HTR-8/SVneo (cell line): ENCODE data around the gene PLA2R1.
"Not testable (repeated sequence)": the region's sequence is repeated elsewhere in the genome, so short reads cannot be mapped to it uniquely, and the experiment has no call there.

Experiments
- DNase-seq: peaks from one replicate; pipeline ENCODE4 v3.0.0; 2011; ENCODE audit warnings: low spot score, mixed read lengths; ENCODE audit not compliant: insufficient read length
- FAIRE-seq: peaks from 2 replicates; lab custom pipeline; 2011; peaks lifted over from hg19 to GRCh38; lab: Jason Lieb, UNC

PLA2R1 gene

DNA sequence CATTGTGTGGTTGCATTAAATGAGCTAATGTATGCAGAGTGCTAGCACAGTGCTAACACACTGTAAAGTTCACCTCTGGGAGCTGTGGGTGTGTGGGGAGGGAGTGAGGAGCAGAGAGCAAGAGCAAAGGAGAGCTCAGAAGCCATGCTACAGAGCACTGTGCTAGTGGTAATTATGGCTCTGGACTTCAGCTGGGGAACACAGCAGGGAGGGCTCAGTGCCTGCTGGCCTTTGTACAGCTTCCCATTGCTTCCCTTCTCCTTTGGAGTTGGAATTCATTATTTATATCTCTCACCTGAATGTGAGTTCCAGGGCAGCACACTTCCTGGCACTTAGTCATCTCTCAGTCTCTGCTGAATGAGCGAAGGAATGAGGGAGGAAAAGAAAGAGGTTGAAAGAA is 2.5 kb upstream of the PLA2R1 start:
- FAIRE-seq: no peak
- no peak for DNase-seq

DNA sequence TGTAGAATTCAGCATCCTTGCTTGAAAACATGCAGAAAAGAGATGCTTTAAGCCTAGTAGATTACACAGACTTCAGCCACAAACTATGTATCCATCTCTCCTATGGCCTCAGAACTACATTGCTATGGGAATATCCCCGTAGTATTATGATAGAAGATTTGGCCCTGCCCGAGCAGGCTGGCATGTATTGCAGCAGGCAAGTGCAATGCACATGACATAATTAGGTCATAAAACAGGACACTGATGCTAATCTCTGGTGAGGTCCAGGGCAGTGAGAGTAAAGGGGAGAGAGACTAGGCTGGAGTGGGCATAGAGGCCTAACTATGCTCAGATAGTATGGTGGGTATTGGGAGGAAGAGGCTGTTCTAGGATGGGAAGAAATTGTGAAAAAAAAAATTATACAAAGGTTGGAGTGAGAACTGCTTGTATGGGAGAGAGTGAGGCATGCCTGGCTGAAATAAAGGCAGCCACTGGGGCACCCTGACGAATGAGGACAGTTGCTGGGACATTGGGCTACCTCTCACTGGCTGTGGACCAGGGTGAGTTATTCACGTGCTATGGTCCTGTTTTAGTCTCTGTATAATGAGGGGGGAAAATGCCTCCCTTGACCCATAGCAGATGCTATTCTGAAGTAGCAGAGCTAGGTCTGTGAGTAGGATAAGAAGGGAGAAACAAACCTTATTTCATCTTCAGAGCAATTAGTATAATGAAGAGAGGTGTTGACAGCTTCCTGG is 1.6 kb upstream of the PLA2R1 start:
- no peak for FAIRE-seq
- DNase-seq: no peak

DNA sequence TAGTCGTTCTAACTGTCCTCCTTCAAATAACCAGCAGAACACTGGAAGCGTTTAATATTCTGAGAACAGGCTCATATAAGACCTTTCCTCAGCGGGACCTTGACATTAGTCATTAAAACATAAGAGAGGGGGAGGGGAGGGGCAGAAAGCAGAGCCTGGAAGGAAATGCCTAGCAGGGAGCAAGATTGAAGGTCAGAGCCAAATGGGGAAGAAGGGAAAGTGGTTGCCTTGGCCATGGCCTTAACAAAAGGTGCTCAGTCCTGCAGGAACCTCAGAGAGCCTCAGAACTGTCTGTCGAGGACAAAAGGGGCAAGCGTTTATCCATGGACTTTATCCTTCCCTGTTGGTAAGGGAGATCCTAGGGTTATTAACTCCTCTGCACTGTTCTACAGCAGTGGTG is 856 bp upstream of the PLA2R1 start:
- FAIRE-seq (no peak), DNase-seq (no peak)

DNA sequence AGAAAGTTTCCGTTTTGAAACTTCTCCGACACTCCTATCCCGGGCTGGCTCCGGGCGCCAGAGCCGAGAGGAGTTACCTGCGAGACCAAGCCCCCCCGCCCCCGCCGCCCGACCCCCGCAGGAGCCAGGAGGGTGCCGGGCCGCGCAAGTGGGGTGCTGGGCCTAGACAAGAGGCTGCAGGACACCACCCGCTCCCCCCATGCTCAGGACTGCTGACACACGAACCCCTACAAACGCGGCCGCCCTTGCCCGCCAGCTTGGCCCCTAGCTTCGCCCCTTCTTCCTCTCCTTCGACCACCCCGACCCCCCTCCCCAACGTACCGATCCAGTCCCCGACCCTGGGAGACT is 497 bp downstream of the PLA2R1 start:
- FAIRE-seq (no peak), DNase-seq (no peak)

DNA sequence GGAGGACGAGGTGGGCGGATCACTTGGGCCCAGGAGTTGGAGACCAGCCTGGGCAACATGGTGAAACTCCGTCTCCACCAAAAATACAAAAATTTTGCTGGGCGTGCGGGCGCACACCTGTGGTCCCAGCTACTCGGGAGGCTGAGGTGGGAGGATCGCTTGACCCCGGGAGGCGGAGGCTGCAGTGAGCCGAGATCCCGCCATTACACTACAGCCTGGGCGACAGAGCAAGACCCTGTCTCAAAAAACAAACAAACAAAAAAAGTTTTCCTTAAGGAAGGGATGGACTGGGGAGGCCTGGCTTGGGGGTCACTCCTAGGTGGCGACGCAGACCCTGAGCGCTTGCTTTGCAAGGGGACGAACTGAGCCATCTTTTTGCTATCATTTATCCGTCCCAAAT is 882 bp downstream of the PLA2R1 start:
- no peak for FAIRE-seq
- DNase-seq: no peak

DNA sequence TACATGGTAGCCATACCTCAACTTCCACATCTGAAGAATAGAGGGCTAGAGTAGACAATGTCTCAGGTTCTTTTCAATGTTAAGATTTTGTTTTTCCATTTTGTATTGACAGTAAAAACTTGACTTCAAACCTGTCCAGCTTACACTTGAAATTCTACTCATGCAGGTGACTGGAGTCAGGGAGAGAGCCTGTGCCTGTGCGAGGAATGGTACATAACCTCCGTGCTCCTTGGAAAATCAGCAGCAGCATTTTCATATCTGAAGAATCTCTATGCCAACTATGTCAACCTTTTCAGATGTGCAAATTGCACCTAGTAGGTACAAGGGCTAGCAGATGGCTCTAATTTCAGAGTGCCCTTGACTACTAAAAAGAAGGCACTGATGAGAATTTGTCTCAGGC is 2.1 kb downstream of the PLA2R1 start:
- DNase-seq: no peak
- FAIRE-seq: no peak

DNA sequence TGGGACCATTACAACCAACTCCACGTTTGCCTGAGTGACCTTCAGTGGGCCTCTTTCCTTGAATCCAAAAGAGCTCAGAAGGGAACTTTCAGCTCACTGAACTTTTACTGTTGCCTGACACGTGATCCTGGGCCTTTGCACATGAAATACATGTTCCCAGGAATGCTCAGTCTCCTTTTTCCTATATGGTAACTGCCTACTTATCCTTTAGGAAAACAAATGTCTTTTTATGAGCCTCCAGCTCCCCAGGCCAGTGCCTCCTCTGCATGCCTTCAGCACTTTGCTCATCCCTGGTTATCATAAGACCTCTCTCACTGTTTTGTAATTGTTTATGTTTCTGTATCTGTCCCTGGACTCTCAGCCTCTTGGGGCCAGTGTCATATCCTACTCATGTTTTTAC is 5.1 kb downstream of the PLA2R1 start:
- DNase-seq (no peak), FAIRE-seq (no peak)

DNA sequence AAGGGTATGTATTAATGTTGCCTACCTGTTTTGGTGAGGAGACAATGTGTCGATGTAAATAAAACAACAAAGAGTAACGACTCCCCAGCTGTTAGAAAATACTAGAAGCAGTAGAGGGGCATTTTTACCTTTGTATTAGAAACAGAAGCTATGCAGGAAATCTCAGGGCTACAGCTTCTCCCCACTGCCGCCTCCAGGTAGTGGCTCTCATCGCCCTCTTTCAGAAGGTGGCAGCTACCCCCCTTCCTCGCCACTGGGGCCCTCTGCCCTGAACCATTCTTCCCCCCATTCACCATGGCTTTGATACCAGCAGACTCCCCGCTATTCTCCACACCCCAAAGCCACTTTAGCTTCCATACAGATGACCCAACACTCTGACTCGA is 6.7 kb downstream of the PLA2R1 start:
- FAIRE-seq (no peak), DNase-seq (no peak)

DNA sequence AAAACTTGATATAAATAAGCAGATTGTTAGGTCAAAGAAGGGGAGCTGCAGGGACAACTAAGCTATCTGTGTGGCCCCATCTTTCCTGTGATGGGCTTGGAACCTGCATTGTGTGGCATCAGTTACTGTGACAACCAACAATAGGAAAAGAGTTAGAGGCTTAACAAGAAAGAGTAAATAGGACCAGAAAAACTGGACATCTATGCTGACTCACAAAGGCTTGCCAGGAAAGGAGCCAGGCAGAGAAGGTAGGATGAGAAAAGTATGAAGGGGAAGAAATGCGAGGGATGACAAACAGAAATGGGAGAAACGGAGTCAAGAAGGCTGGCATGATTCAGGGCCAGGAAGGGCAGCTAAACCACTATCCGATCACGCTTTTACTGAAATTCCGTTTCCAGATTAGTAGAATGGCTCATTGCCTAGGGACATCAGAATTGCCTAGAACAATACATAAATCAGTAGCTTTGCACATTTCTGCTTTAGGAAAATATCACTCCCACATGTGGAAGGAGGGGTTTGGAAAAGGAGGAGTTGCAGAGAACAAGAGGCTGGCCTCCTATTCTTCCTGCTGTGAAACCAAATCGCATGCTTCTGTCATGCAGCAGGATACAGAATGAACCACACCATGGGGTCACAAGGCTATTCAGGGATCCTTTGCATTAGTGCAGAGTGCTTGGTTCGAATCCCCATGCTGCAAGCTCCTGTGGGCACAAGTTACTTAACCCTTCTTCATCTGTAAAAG is 7.3 kb downstream of the PLA2R1 start:
- DNase-seq (no peak), FAIRE-seq (no peak)

DNA sequence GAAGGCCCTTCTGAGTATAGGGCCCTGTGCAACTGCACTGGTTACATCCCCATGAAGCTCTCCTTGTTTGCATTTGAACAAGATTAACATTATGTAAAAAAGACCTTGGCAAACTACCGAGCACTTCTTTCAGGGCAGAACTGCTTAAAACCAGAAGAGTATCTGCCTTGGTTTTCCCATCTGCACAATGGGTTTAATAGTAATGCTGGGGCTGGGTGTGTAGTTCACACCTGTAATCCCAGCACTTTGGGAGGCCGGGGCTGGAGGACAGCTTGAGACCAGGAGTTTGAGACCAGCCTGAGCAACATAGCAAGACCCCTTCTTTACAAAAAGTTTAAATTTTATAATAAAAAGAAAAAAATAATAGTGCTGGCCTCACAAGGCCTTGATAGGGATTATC is 8.5 kb downstream of the PLA2R1 start:
- DNase-seq (no peak), FAIRE-seq (no peak)

DNA sequence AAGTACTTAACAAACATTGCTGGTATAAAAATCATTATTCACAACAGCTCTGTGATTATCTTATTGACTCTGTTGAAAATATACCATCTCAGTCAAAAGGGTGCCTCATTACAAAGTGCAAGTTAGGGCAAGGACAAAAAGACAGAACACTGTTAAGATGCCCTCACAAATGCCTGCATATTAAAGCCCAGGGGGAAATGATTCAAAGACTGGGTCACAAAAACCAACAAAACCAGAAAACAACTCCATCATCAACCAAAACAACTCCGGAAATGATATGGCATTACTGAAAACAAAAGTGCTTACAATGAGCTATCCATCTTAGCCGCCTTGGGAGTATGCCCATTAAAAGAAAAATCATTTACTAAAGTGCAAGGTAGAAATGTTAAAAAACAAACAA is 9.9 kb downstream of the PLA2R1 start:
- FAIRE-seq (no peak), DNase-seq (no peak)

DNA sequence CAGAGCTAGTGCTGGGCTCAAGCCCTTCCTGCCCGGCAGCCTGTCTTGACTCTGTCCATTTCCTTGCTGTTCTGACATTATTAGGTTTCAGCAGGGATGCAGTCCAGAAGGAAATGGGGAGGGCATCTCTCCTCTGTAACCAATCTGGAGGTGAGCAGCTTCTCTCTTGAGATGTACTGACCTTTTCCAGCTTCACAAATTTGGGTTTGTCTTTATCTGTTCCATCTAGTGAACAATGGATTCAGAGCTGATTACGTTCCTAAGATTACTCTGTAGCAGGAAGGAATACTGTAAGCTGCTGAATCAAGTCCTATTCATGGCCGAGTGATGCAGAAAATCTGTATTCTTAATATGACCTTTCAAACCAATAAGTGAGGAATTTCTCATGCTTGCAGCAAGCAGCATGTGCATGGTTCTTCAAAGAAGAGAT is 11.0 kb downstream of the PLA2R1 start:
- FAIRE-seq (no peak), DNase-seq (no peak)

DNA sequence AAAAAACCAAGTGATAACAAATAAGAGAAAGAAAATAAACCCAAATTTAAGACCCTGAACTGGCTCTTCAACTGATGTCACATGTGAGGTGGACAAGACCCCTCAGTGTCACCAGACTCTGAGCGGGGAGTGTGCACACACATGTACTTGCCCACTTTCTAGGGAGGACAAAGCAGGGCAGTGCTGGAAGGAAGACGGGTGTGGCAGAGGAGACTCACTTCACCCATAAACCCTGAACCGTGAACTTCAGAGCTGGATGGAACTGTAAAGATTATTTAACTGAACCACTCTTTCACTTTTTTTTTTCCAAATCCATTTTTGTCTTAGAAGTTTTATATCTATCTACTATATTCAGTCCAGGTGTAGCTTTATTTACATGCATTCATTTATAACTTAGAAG is 12.3 kb downstream of the PLA2R1 start:
- no peak for DNase-seq
- FAIRE-seq: no peak

DNA sequence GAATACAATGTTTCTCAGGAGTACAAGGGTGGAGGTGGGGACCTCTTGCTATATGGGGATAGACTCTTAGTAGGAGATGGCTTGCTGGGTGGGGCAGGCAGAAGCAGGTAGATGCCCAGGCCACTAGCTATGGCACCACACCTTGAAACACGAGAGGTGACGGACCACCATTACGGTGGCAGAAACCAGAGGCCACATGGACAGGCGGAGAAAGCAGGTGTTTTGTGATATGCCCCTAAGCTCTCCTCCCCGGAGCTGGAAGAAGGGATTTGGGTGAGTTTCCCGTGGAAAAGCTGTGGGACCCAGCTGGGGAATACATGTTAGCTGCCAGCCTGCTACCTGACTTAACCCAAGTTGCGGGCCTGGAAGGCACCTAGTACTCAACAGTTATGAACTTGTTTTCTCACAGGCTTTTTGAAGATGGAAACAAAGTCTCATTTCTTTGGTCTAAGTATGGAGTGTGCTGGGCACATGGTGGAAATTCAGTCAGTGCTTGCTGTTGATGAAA is 16.7 kb downstream of the PLA2R1 start:
- FAIRE-seq (no peak), DNase-seq (no peak)

DNA sequence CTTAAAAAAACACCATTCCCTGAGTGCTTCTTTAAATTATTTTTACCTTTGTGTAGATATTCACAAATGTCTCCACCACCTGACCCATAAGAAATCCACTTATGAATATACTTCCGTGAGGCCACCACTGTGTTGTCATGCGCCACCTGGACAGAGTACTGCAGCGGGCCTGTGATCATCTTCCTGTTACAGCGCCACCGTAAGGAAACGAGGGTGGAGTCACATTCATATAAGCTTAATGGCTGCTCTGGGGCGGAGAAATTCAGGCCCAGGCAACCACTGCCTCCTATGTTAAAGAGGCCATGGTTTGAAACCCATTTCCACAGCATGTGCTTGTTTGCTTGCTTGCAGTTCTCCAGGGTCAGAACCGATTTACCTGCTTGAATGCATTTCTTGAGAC is 17.7 kb downstream of the PLA2R1 start:
- FAIRE-seq (no peak), DNase-seq (no peak)

DNA sequence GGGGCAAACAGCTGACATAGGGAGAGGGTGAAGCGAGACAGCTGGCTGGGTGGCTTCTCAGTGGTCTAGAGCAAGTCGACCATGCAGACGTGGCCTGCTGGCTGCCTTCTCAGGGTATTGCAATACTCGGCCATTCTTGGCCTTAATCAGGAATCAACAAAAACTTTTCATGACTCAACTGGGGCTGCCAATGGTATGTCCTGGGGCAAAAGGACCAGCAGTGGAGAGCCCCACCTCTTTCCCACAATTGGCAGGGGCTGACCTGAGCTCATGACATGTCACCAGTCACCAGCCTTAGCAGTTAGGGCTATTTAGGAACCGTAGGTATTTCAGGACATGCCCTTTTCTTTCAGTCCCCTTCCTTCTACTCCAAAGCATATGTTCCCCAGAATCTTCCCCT is 19.1 kb downstream of the PLA2R1 start:
- DNase-seq (no peak), FAIRE-seq (no peak)

DNA sequence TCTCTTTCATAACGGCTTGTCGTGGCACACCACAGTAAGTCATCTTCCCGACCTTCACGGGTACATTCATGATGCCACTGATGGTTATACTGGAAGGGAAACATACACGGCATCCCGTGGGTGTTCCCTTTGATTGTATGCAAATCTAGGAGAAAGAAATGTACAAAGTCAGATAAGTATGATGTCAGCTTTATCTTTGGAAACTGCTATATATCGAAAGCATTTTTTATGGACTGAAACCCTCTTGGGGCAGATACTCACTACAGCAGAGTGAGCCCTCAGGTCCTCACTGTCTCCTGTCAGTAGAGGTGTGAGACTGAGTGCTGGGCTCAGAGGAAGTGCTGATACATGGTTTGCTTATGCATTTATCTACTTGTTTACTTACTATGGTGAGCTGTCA is 20.4 kb downstream of the PLA2R1 start:
- DNase-seq (no peak), FAIRE-seq (no peak)

DNA sequence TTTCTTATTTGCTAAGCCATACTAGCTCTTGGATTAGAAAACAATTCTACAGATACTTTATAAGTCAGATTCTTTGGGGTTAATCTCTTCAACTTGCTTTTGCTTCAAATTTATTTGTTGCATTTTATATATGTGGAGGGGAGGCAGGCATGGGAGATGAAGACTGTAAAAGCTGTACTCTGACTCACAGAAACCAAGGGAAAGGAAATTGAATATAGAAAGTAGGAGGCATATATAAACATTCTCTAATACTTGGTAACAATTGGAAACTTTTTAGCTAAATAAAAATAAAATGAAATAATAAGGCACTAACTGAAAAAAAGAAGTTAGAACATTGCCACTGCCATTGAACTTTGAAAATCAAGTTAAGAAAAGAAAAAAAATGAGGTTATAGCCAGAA is 21.3 kb downstream of the PLA2R1 start:
- FAIRE-seq (no peak), DNase-seq (no peak)

DNA sequence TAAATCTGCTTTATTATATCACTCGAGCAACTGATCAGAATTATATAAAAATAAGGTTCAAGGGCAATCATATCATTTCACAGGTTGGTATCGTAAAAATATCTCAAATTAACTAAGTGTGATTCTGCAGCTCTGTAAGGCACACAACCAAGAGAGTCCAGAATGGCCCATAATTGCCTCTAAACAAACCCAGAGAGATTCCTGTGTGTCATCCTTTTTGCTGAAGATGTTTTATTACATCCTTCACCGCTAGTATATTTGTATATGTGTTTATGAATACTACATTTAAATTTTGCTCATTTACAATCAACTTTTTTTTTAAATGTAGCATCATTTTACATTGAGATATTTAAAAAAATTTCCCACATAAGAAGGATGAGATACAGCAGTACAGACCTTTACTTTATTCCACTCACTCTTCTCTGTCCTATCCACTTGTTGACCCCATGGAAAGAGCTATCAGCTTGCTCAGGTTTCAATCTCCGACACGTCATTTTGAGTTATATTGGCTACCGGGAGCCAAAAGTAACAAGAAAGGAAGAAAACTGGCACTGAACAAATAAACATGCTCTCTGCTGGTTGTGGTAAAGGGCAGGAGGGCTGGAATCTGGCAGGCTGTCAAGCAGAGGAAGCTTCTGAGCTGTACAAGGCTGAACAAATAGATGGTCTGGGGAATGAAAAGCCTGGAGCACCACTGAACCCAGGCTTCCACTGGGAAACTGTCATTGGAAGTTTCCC is 23.1 kb downstream of the PLA2R1 start:
- FAIRE-seq (peak; percentile 76), DNase-seq (peak; percentile 58)

DNA sequence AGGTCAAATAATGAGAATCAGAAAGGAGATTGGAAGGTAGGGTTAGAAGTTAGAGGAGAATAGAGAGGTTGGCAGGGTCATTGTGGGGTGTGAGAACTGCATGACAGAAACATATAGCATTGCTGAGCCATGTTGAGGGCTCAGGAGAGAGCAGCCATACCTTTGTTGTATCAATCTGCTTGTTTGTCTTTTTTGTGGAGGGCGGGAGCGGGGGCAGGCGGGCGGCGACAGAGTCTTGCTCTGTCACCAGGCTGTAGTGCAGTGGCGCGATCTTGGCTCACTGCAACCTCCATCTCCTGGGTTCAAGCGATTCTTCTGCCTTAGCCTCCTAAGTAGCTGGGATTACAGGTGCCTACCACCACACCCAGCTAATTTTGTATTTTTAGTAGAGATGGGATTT is 23.8 kb downstream of the PLA2R1 start:
- FAIRE-seq, DNase-seq: not testable (repeated sequence)

DNA sequence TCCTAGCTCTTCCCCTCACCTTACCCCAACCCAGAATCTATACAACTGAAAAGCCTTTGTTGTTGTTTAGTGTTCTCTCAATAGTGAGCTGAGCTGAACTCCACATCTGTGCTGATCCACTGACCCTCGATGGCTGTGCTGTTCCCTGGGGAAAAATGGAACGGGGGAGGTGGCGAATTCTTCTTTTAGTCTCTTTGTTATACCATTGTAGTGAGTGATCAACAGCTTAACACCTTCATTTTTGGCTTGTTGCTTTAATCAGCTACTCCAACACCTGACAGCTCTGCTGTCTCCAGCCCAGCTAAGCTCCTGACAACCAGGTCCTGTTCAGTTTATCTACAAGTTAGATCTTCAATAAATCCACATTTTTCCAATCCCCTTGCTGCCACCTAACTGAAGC is 25.7 kb downstream of the PLA2R1 start:
- no peak for FAIRE-seq
- DNase-seq: no peak
